HepG2 (cell line): Measurements from ENCODE around the gene MYL11. TPM values are rescaled to one million over a fixed set of nuclear protein-coding genes. Genes with fewer than 3 reads are reported as not detected.

ENCODE experiments used
- ATF4 ChIP-seq, 2 experiments: fragments of 450-650 bp in 1 of 2; sonication (generic) in 1 of 2; formaldehyde crosslinking; IDR thresholded peaks; 2 replicates each; pipeline versions ENCODE4 v1.5.0 to v1.8.0; 2020 to 2022; ENCODE audit warnings: mild to moderate bottlenecking in 1 of 2, missing genetic modification reagents in 1 of 2
- CHCHD3 ChIP-seq: sonication (generic); formaldehyde crosslinking; IDR thresholded peaks from 2 replicates; pipeline ENCODE4 v1.8.0; 2022; ENCODE audit warnings: mild to moderate bottlenecking, missing genetic modification reagents, moderate library complexity
- CHD2 ChIP-seq: IDR thresholded peaks from 2 replicates; pipeline ENCODE4 v1.6.1; 2011; ENCODE audit warnings: low read depth, low read length, improper control_type of control experiment
- EEA1 ChIP-seq: sonication (generic); formaldehyde crosslinking; IDR thresholded peaks from 2 replicates; pipeline ENCODE4 v1.5.1; 2020; ENCODE audit warnings: mild to moderate bottlenecking, missing genetic modification reagents, borderline replicate concordance
- FOSL1 ChIP-seq: sonication (generic); formaldehyde crosslinking; IDR thresholded peaks from 2 replicates; pipeline ENCODE4 v1.9.0; 2021; ENCODE audit warnings: missing genetic modification reagents, borderline replicate concordance
- FOXP1 ChIP-seq, 2 experiments: fragments of 450-650 bp in 1 of 2; IDR thresholded peaks; 2 replicates each; pipeline ENCODE4 v1.6.1; 2017 to 2018; ENCODE audit warnings: antibody characterized with exemption in 1 of 2
- FOXP4 ChIP-seq: sonication (generic); formaldehyde crosslinking; IDR thresholded peaks from 2 replicates; pipeline ENCODE4 v1.4.0; 2020; ENCODE audit warnings: missing genetic modification reagents
- GLMP ChIP-seq: sonication (generic); formaldehyde crosslinking; IDR thresholded peaks from 2 replicates; pipeline ENCODE4 v1.9.0; 2021; ENCODE audit warnings: missing genetic modification reagents, mild to moderate bottlenecking, borderline replicate concordance
- HES4 ChIP-seq: sonication (generic); formaldehyde crosslinking; IDR thresholded peaks from 2 replicates; pipeline ENCODE4 v1.9.0; 2021; ENCODE audit warnings: mild to moderate bottlenecking, missing genetic modification reagents, borderline replicate concordance
- HNRNPL ChIP-seq: fragments of 200-400 bp; formaldehyde crosslinking; IDR thresholded peaks from 2 replicates; pipeline ENCODE4 v1.6.1; 2017; ENCODE audit warnings: mild to moderate bottlenecking, low read depth, low read length
- HOXA3 ChIP-seq: sonication (generic); formaldehyde crosslinking; IDR thresholded peaks from 2 replicates; pipeline ENCODE4 v1.5.0; 2020; ENCODE audit warnings: missing genetic modification reagents
- KLF9 ChIP-seq: IDR thresholded peaks from 2 replicates; pipeline ENCODE4 v1.6.1; 2016; ENCODE audit warnings: low read depth
- NFATC3 ChIP-seq: sonication (generic); formaldehyde crosslinking; IDR thresholded peaks from 2 replicates; pipeline ENCODE4 v1.5.1; 2020; ENCODE audit warnings: mild to moderate bottlenecking, missing genetic modification reagents
- POLR2A ChIP-seq, 2 experiments: IDR thresholded peaks; 2 replicates each; pipeline ENCODE4 v1.6.1; 2011; ENCODE audit warnings: low read depth in 2 of 2, low read length in 2 of 2, mild to moderate bottlenecking in 1 of 2, moderate library complexity in 1 of 2; ENCODE audit not compliant: insufficient read depth in 1 of 2
- SSRP1 ChIP-seq: IDR thresholded peaks from 2 replicates; pipeline ENCODE4 v1.6.1; 2016; ENCODE audit warnings: control low read depth
- TFE3 ChIP-seq: IDR thresholded peaks from 2 replicates; pipeline ENCODE4 v1.6.1; 2016
- ZNF101 ChIP-seq: sonication (generic); formaldehyde crosslinking; IDR thresholded peaks from 2 replicates; pipeline ENCODE4 v1.4.0; 2020; ENCODE audit warnings: mild to moderate bottlenecking, low read depth, missing genetic modification reagents, borderline replicate concordance
- ZNF292 ChIP-seq: sonication (generic); formaldehyde crosslinking; IDR thresholded peaks from 2 replicates; pipeline ENCODE4 v1.8.1; 2022; ENCODE audit warnings: mild to moderate bottlenecking, low read depth, missing genetic modification reagents, borderline replicate concordance
- ZNF441 ChIP-seq: sonication (generic); formaldehyde crosslinking; IDR thresholded peaks from 2 replicates; pipeline ENCODE4 v1.7.0; 2021; ENCODE audit warnings: missing genetic modification reagents, borderline replicate concordance
- ZNF598 ChIP-seq: sonication (generic); formaldehyde crosslinking; IDR thresholded peaks from 2 replicates; pipeline ENCODE4 v1.5.1; 2020; ENCODE audit warnings: mild to moderate bottlenecking, missing genetic modification reagents, borderline replicate concordance
- ZNF652 ChIP-seq: IDR thresholded peaks from 2 replicates; pipeline ENCODE4 v1.6.1; 2016; ENCODE audit warnings: low read depth, borderline replicate concordance
- ZNF788 ChIP-seq: sonication (generic); formaldehyde crosslinking; IDR thresholded peaks from 2 replicates; pipeline ENCODE4 v1.5.0; 2020; ENCODE audit warnings: mild to moderate bottlenecking, missing genetic modification reagents, borderline replicate concordance
- polyA plus RNA-seq, 8 experiments: library from polyadenylated mRNA; depleted of rRNA in 3 of 8; stranded (reverse) in 7 of 8; unstranded in 1 of 8; fragments of >200 nt; fragmentation: Illumina TruSeq in 4 of 8; extraction: Trizol in 4 of 8; gene quantifications; 2 replicates each; pipeline versions ENCODE4 v1.2.1 to v1.2.3, GENCODE V29; 2011 to 2016; ENCODE audit warnings: low read depth in 4 of 8, missing spikeins in 1 of 8, mixed read lengths in 1 of 8; ENCODE audit not compliant: insufficient read depth in 1 of 8
- total RNA-seq, 5 experiments: library from RNA; depleted of rRNA; stranded (reverse); fragments of >200 nt; fragmentation: Illumina TruSeq; extraction: Trizol; gene quantifications; 2 replicates each; pipeline ENCODE4 v1.2.3, GENCODE V29; 2016; ENCODE audit warnings: low read depth in 1 of 5

The MYL11 gene
- total and polyA plus RNA-seq, 2 of the 13 experiments (the other 11 are each of a cell fraction or from before 2014, with no cell fraction given) = not detected

- TF ChIP-seq NFATC3 (CRISPR knock-in tag) = no peak; the same call in 1 of the 2 replicates
- 0 out of 2 replicates have a peak, but pooled peaks have one; percentile 30 for TF ChIP-seq EEA1 (CRISPR knock-in tag)
- no peak for TF ChIP-seq SSRP1 (CRISPR knock-in tag)
- TF ChIP-seq ZNF292 (CRISPR knock-in tag) = peak; percentile 22; the same call in 1 of the 2 replicates
- no peak; the same call in 1 of the 2 replicates for TF ChIP-seq CHCHD3
- peak; percentile 58 to 60; a peak in 2 of 4 replicates for TF ChIP-seq POLR2A (IDR thresholded peaks at IDR 0.05; ENCODE audit: insufficient read depth in 1 of 2, low read depth in 2 of 2, low read length in 2 of 2)
- TF ChIP-seq CHD2 = peak; percentile 42
- TF ChIP-seq ZNF652 (CRISPR knock-in tag) = peak; percentile 30
- TF ChIP-seq ZNF101 (CRISPR knock-in tag) = peak; percentile 95
- peak in 1 of 2 experiments; percentile 75; a peak in 2 of 4 replicates for TF ChIP-seq ATF4 (CRISPR knock-in tag; IDR thresholded peaks at IDR 0.05)
- TF ChIP-seq FOXP1 (IDR thresholded peaks at IDR 0.05) = no peak
- 0 out of 2 replicates have a peak, but pooled peaks have one; percentile 6 for TF ChIP-seq FOXP1 (CRISPR knock-in tag; IDR thresholded peaks at IDR 0.05)
- TF ChIP-seq ZNF598 = 0 out of 2 replicates have a peak, but pooled peaks have one; percentile 6
- TF ChIP-seq HES4 = peak; percentile 93
- peak; percentile 96 for TF ChIP-seq HOXA3 (CRISPR knock-in tag)
- peak; percentile 70 for TF ChIP-seq FOXP4
- peak; percentile 33; the same call in 1 of the 2 replicates for TF ChIP-seq ZNF441 (CRISPR knock-in tag)
- peak; percentile 43; the same call in 1 of the 2 replicates for TF ChIP-seq ZNF788 (CRISPR knock-in tag)
- TF ChIP-seq TFE3 (CRISPR knock-in tag) = peak; percentile 79; the same call in 1 of the 2 replicates
- TF ChIP-seq HNRNPL = peak; percentile 77
- no peak for TF ChIP-seq FOSL1 (CRISPR knock-in tag)
- no peak for TF ChIP-seq GLMP (CRISPR knock-in tag)
- no peak for TF ChIP-seq KLF9 (CRISPR knock-in tag)
Observed at GRCh38 chr16:30355144-30355953, 19.3 kb upstream of the MYL11 start, which contains the start of gene CD2BP2 (continued).
